Glutamatergic neuron (in vitro differentiated cells): ENCODE data around the gene GHRL. TPM values are rescaled to one million over a fixed set of nuclear protein-coding genes. Genes with fewer than 3 reads are reported as not detected.

ENCODE experiments used
- DNase-seq: peaks from one replicate; pipeline ENCODE4 v3.0.0; 2022
- H3K27ac Mint-ChIP-seq: one replicate; pipeline ENCODE4 v1.8.0; 2020; ENCODE audit warnings: mild to moderate bottlenecking, mixed read lengths, inconsistent platforms; ENCODE audit not compliant: unreplicated experiment
- H3K27me3 Mint-ChIP-seq: one replicate; pipeline ENCODE4 v1.8.0; 2020; ENCODE audit warnings: mild to moderate bottlenecking, moderate library complexity, mixed read lengths, inconsistent platforms; ENCODE audit not compliant: unreplicated experiment
- H3K36me3 Mint-ChIP-seq: one replicate; pipeline ENCODE4 v1.8.0; 2020; ENCODE audit warnings: mild to moderate bottlenecking, mixed read lengths, inconsistent platforms; ENCODE audit not compliant: unreplicated experiment
- H3K4me1 Mint-ChIP-seq: one replicate; pipeline ENCODE4 v1.8.0; 2020; ENCODE audit warnings: mild to moderate bottlenecking, low read depth, mixed read lengths, inconsistent platforms; ENCODE audit not compliant: unreplicated experiment
- H3K4me3 Mint-ChIP-seq: one replicate; pipeline ENCODE4 v1.8.0; 2020; ENCODE audit warnings: mild to moderate bottlenecking, mixed read lengths, inconsistent platforms; ENCODE audit not compliant: unreplicated experiment
- H3K9me3 Mint-ChIP-seq: one replicate; pipeline ENCODE4 v1.8.0; 2020; ENCODE audit warnings: mild to moderate bottlenecking, moderate library complexity, mixed read lengths, inconsistent platforms; ENCODE audit not compliant: unreplicated experiment
- total RNA-seq: library from RNA; stranded (reverse); fragmentation: NEBNext Ultra II Directional; extraction: Animal tissue kit (Norgen Biotek cat#: 25700); gene quantifications from one replicate; pipeline ENCODE4 v1.2.1, GENCODE V29; 2021; ENCODE audit not compliant: unreplicated experiment
- TF ChIP-seq, protein P1 (sequence below): fragments of 200-600 bp; sonication (generic); IDR thresholded peaks from one replicate; pipeline ENCODE4 v1.5.0; 2021; ENCODE audit not compliant: partially characterized antibody, unreplicated experiment

The GHRL gene
- total RNA-seq, 1 donor from 2014 or later = 0.64 TPM

DNA sequence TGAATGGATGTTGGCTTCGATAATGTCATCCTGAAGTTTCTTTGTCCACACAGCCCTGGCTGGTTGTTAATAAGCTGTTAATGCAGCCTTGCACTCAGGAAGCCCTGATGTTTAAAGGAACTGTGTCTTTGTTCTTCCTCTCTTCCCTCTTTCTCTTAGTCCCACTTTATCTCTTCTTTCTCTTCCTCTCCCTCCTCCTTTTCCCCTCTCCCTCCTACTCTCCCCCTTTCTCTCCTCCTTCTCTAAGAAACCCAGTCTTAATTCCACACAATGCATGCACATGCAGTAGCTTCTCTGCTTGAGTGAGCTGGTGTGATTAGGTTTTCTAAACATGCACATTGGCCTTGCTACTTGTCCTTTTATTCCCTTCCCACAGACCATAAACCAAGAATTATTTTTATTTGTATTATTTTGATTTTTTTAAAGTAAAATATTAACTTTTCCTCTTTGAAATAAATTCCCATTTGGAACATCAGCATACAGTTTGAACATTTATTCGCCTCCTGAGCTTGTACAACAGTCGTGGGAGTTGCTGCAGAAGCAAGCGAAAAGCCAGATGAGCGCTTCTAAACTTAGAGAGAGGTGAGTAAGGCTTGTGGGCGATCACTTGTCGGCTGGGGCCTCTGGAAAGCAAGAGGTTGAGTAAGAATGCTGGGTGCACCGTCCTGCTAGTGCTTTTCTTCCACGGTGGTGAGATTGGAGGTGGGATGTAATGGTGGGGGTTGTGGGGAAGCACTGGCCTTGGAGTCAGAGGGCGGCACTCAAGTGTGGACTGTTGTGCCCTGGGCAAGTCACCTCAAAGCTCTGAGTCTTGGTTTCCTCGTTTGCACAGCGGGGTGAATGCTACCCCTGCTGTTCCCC, 7.2 kb downstream of the GHRL start:
- Mint-ChIP-seq H3K27ac (no peak overlapping the region), H3K27me3 (peaks cover 2% of the 10 kb centered on the region), H3K36me3 (no peaks in the 10 kb centered on the region), H3K9me3 (peaks cover 1% of the 10 kb centered on the region), H3K4me3 (no peak overlapping the region), H3K4me1 (peaks cover 6% of the 10 kb centered on the region)
- TF ChIP-seq, protein P1, sequence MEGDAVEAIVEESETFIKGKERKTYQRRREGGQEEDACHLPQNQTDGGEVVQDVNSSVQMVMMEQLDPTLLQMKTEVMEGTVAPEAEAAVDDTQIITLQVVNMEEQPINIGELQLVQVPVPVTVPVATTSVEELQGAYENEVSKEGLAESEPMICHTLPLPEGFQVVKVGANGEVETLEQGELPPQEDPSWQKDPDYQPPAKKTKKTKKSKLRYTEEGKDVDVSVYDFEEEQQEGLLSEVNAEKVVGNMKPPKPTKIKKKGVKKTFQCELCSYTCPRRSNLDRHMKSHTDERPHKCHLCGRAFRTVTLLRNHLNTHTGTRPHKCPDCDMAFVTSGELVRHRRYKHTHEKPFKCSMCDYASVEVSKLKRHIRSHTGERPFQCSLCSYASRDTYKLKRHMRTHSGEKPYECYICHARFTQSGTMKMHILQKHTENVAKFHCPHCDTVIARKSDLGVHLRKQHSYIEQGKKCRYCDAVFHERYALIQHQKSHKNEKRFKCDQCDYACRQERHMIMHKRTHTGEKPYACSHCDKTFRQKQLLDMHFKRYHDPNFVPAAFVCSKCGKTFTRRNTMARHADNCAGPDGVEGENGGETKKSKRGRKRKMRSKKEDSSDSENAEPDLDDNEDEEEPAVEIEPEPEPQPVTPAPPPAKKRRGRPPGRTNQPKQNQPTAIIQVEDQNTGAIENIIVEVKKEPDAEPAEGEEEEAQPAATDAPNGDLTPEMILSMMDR = no peak
- no peak for DNase-seq

DNA sequence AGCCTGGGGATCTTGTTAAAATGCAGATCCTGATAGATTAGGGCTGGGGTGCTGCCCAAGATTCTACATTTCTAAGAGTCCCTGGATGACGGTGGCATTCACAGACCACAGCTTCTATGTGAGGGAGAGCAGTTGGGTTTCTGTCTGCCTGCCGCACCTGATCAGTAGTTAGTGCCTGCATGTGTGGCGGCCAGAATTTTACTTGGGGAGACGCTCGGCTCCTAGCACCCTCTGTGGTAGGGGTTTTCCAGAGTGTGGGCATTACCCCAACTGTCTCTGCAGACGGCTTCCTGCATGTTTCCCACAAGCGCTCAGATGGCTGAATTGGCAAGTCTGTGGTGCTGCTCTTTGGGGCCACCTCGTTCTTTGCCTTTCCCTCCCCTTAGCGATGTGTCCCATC, 8.3 kb downstream of the GHRL start:
- Mint-ChIP-seq H3K9me3 (no peaks in the 10 kb centered on the region), H3K4me3 (no peak overlapping the region), H3K36me3 (no peaks in the 10 kb centered on the region), H3K4me1 (no peaks in the 10 kb centered on the region), H3K27me3 (peaks cover 2% of the 10 kb centered on the region), H3K27ac (no peak overlapping the region)
- TF ChIP-seq, protein P1 = no peak
- DNase-seq = no peak

- no peak overlapping the region for H3K27ac Mint-ChIP-seq
- DNase-seq = no peak
- peaks cover 2% of the 10 kb centered on the region for H3K27me3 Mint-ChIP-seq
- H3K9me3 Mint-ChIP-seq = no peaks in the 10 kb centered on the region
- no peak overlapping the region for H3K4me3 Mint-ChIP-seq
- TF ChIP-seq, protein P1 = no peak
- H3K4me1 Mint-ChIP-seq = no peaks in the 10 kb centered on the region
- no peaks in the 10 kb centered on the region for H3K36me3 Mint-ChIP-seq
Observed at GRCh38 chr3:10283638-10284037, 9.1 kb downstream of the GHRL start.

- H3K9me3 Mint-ChIP-seq = no peaks in the 10 kb centered on the region
- TF ChIP-seq, protein P1 = no peak
- no peak overlapping the region for H3K27ac Mint-ChIP-seq
- DNase-seq = no peak
- H3K27me3 Mint-ChIP-seq = no peaks in the 10 kb centered on the region
- H3K36me3 Mint-ChIP-seq = no peaks in the 10 kb centered on the region
- no peak overlapping the region for H3K4me3 Mint-ChIP-seq
- H3K4me1 Mint-ChIP-seq = no peaks in the 10 kb centered on the region
Observed at GRCh38 chr3:10281951-10282350, 10.8 kb downstream of the GHRL start.

GRCh38 chr3:10280571-10280970, 12.2 kb downstream of the GHRL start:
- no peaks in the 10 kb centered on the region for H3K4me1 Mint-ChIP-seq
- H3K4me3 Mint-ChIP-seq = no peak overlapping the region
- no peaks in the 10 kb centered on the region for H3K36me3 Mint-ChIP-seq
- H3K9me3 Mint-ChIP-seq = no peaks in the 10 kb centered on the region
- H3K27me3 Mint-ChIP-seq = no peaks in the 10 kb centered on the region
- TF ChIP-seq, protein P1 = no peak
- no peak for DNase-seq
- H3K27ac Mint-ChIP-seq = no peak overlapping the region
